ENCODE data around the gene ZNF407. TPM values are rescaled to one million over a fixed set of nuclear protein-coding genes. Genes with fewer than 3 reads are reported as not detected.

ZNF407 gene
- total RNA-seq, 1 experiment from 2014 or later, result 15.9 TPM

- intact Hi-C loops (cut with micrococcal nuclease; ENCODE audit: unreplicated experiment), result no loop called here
- TF ChIP-seq EZH2 (IDR thresholded peaks at IDR 0.05; ENCODE audit: borderline replicate concordance, low read depth, low read length, poor library complexity, severe bottlenecking), result no peak
- no peak for TF ChIP-seq CTCF (conservative IDR thresholded peaks at IDR 0.05; ENCODE audit: low read depth, low read length)
- DNase-seq (ENCODE audit: low spot score), result no peak
- H3K27ac ChIP-seq (ENCODE audit: low read depth, low read length, poor library complexity, severe bottlenecking), result no peak overlapping the region
- no peaks in the 10 kb centered on the region for H3K4me1 ChIP-seq (ENCODE audit: insufficient read depth, low read length, poor library complexity, severe bottlenecking)
- CTCF ChIA-PET, result no interaction called here
- no peaks in the 10 kb centered on the region for H3K9me3 ChIP-seq (ENCODE audit: low read depth, low read length, poor library complexity, severe bottlenecking)
- POLR2A ChIA-PET (ENCODE audit: low non-redundant PET), result no interaction called here
- no peaks in the 10 kb centered on the region for H3K27me3 ChIP-seq (replicated peaks; ENCODE audit: insufficient read depth, low read depth, low read length, poor library complexity)
- no peak overlapping the region for H3K4me3 ChIP-seq (ENCODE audit: low read depth, low read length, poor library complexity, severe bottlenecking)
- no TSS peak for BruUV-seq (replicated peaks)
- no peaks in the 10 kb centered on the region for H3K36me3 ChIP-seq (ENCODE audit: insufficient read depth, low read length, poor library complexity, severe bottlenecking)
These were observed 128.0 kb downstream of the ZNF407 start for GRCh38 chr18:74725690-74726089.

- Histone ChIP-seq H3K9me3 (ENCODE audit: low read depth, low read length, poor library complexity, severe bottlenecking) (no peaks in the 10 kb centered on the region), H3K4me3 (ENCODE audit: low read depth, low read length, poor library complexity, severe bottlenecking) (no peak overlapping the region), H3K27me3 (replicated peaks; ENCODE audit: insufficient read depth, low read depth, low read length, poor library complexity) (no peaks in the 10 kb centered on the region), H3K4me1 (ENCODE audit: insufficient read depth, low read length, poor library complexity, severe bottlenecking) (no peaks in the 10 kb centered on the region), H3K36me3 (ENCODE audit: insufficient read depth, low read length, poor library complexity, severe bottlenecking) (no peaks in the 10 kb centered on the region), H3K27ac (ENCODE audit: low read depth, low read length, poor library complexity, severe bottlenecking) (no peak overlapping the region)
- CTCF ChIA-PET, result no interaction called here
- no peak for TF ChIP-seq CTCF (conservative IDR thresholded peaks at IDR 0.05; ENCODE audit: low read depth, low read length)
- no TSS peak for BruUV-seq (replicated peaks)
- no peak for DNase-seq (ENCODE audit: low spot score)
- intact Hi-C loops (cut with micrococcal nuclease; ENCODE audit: unreplicated experiment), result no loop called here
- POLR2A ChIA-PET (ENCODE audit: low non-redundant PET), result no interaction called here
These were observed 130.9 kb downstream of the ZNF407 start for GRCh38 chr18:74728586-74728985.

GRCh38 chr18:74731097-74731496 lies 133.4 kb downstream of the ZNF407 start:
- Histone ChIP-seq H3K4me1 (ENCODE audit: insufficient read depth, low read length, poor library complexity, severe bottlenecking) (no peaks in the 10 kb centered on the region), H3K27ac (ENCODE audit: low read depth, low read length, poor library complexity, severe bottlenecking) (no peak overlapping the region), H3K27me3 (replicated peaks; ENCODE audit: insufficient read depth, low read depth, low read length, poor library complexity) (no peaks in the 10 kb centered on the region), H3K4me3 (ENCODE audit: low read depth, low read length, poor library complexity, severe bottlenecking) (no peak overlapping the region), H3K9me3 (ENCODE audit: low read depth, low read length, poor library complexity, severe bottlenecking) (no peaks in the 10 kb centered on the region), H3K36me3 (ENCODE audit: insufficient read depth, low read length, poor library complexity, severe bottlenecking) (no peaks in the 10 kb centered on the region)
- ChIA-PET POLR2A (ENCODE audit: low non-redundant PET) (no interaction called here), CTCF (no interaction called here)
- DNase-seq (ENCODE audit: low spot score), result peak; percentile 4
- TF ChIP-seq EZH2 (IDR thresholded peaks at IDR 0.05; ENCODE audit: borderline replicate concordance, low read depth, low read length, poor library complexity, severe bottlenecking), result no peak
- TF ChIP-seq CTCF (conservative IDR thresholded peaks at IDR 0.05; ENCODE audit: low read depth, low read length), result no peak
- no TSS peak for BruUV-seq (replicated peaks)
- intact Hi-C loops (cut with micrococcal nuclease; ENCODE audit: unreplicated experiment), result no loop called here

Measured in A673 (cell line).